GM21723 (cell line): Measurements from ENCODE around the gene DBP.

Experiments used
- ATAC-seq: cut with Tn5 transposase; IDR thresholded peaks from one replicate; pipeline ENCODE4 v1.9.1; 2021; ENCODE audit warnings: mild to moderate bottlenecking, moderate library complexity; ENCODE audit not compliant: unreplicated experiment

DBP gene

GRCh38 chr19:48613852-48614435 lies 23.2 kb downstream of the DBP start:
- no peak for ATAC-seq

DNA sequence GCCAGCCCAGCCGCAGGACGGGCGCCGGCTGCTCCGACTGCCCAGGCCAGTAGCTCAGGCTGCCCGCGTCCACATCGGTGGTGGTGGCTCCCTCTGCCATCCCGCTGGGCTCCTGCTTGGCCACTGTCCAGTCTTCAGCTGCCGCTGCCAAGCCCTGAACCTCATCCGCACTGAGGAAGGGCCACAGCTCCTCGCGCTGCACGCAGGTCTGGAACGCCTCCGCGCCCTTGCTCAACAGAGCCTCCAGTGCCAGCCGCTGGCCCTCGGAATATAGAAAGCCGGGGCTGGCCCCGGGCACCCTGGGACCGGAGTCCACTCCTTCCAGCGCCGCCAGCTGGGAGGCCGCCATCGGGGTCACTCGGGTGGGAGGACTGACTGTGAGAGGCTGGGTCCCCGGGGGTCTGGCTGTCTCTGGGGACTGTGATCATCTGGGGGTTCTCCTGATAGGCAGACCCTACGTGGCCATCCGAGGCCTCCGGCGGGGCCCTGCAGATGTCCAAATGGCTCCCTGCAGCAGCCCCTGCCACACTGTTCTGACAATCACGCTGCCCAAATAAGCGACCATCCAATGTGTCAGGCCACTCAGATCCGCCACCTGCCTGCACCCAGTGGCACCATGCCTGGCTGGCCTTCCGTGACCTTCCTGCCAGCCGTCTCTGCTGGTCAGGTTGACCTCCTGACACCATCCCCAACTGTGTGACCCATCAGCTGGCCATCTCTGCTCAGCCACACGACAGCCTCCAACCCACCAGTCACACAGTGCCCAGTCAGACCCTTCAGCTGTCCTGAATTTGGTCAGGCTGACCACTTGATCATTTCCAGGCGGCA lies 23.9 kb downstream of the DBP start:
- no peak for ATAC-seq

- no peak for ATAC-seq
Measured at GRCh38 chr19:48611872-48612271, 25.3 kb downstream of the DBP start.

DNA sequence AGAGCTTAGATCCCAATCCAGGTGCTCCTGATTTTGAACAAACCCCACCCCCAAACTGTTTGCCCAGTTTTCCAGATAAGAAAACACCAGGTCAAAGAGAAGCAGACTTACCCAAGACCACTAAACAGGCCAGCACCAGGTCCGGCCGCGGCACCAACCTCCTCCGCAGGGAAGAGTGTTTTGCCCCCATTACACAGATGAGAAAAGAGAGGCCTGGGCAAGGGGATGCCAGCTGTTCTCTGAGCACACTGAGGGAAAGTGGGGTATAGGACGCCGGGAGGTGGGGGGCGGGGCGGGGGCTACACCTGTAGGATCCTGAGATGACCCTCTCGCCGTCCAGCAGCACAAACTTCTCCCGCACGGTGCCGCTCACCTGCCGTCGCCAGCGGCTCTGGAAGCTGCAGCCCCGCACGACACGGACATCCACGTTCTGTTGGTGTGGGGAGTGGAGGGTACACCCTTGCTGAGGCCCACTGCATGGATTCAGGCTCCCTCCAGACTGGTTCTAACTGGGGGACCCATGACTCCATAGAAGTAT lies 27.5 kb downstream of the DBP start:
- ATAC-seq = no peak

GRCh38 chr19:48608798-48609263 lies 28.3 kb downstream of the DBP start:
- no peak for ATAC-seq

DNA sequence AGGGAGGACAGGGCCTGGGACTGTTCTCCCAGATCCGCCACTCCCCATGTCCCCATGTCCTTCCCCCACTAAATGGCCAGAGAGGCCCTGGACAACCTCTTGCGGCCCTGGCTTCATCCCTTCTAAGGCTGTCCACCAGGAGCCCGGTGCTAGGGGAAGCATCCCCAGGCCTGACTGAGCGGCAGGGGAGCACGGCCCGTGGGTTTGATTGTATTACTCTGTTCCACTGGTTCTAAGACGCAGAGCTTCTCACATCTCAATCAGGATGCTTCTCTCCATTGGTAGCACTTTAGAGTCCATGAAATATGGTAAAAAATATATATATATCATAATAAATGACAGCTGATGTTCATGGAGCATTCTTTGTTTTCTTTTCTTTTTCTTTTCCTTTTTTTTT lies 29.8 kb downstream of the DBP start:
- ATAC-seq = no peak

GRCh38 chr19:48606463-48607358 lies 30.5 kb downstream of the DBP start, which contains the start of gene SPACA4:
SPACA4 (plus strand) TSS chr19:48606742; CDS start chr19:48606979, 237 bp downstream.
- ATAC-seq = no peak

GRCh38 chr19:48603850-48604249 lies 33.3 kb downstream of the DBP start:
- ATAC-seq = no peak

- ATAC-seq = no peak
Measured at GRCh38 chr19:48603449-48603848, 33.7 kb downstream of the DBP start.

- no peak for ATAC-seq
Measured at GRCh38 chr19:48603001-48603400, 34.2 kb downstream of the DBP start.

- ATAC-seq = no peak
Measured at GRCh38 chr19:48600679-48601417, 36.3 kb downstream of the DBP start.

DNA sequence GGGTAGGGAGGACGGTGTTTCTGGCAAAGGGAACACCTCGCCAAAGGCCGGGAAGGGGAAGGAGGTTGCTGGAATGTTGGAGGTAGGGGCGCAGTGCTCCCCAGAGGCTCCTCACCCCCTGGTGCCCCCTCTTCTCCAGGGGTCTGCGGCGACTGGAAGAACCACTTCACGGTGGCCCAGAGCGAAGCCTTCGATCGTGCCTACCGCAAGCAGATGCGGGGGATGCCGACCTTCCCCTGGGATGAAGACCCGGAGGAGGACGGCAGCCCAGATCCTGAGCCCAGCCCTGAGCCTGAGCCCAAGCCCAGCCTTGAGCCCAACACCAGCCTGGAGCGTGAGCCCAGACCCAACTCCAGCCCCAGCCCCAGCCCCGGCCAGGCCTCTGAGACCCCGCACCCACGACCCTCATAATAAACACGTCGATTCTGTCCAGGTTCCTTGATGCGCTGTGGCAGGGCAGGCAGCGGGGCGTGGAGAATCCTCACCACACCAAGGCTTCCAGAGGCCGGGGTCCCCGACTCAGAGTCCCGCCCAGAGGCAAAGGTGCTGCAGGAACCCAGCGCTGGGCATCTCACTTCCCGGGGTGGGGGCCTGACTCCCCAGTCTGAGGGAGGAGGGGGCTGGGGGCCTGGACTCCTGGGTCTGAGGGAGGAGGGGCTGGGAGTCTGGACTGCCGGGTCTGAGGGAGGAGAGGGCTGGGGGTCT lies 38.0 kb downstream of the DBP start:
- no peak for ATAC-seq

GRCh38 chr19:48596679-48597465 lies 40.3 kb downstream of the DBP start:
- ATAC-seq = no peak

DNA sequence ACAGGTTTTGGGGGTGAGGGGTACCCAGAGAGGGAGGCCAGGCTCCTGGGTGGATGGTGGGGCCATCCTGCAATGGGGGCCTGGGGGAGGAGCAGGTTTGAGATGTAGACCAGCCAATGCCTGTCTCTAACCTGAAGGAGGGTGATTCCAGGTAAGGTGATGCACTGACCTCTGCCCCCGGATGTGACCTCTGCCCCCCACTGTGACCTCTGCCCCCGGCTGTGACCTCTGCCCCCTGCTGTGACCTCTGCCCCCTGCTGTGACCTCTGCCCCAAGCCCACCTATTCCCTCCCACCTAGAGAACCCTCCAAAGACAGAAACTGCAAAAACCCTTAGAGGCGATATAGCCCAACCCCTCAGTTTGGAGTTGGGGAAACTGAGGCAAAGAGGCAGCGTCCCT lies 40.9 kb downstream of the DBP start:
- no peak for ATAC-seq

DNA sequence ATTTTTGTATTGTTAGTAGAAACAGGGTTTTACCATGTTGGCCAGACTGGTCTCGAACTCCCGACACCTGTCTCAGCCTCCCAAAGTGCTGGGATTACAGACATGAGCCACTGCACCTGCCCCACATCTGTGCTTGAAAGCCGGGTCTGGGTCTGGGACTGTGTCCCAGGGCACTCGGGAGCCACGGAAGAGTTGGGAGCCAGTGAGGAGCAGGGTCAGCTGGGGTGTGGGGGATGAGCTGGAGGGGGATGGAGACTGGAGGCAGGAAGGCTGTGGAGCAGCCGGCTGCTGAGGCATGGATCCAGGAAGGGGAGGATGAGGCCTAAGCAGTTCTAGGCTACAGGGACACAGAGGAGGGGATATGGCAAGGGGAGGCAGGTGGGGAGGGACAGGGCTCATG lies 41.3 kb downstream of the DBP start:
- no peak for ATAC-seq

DNA sequence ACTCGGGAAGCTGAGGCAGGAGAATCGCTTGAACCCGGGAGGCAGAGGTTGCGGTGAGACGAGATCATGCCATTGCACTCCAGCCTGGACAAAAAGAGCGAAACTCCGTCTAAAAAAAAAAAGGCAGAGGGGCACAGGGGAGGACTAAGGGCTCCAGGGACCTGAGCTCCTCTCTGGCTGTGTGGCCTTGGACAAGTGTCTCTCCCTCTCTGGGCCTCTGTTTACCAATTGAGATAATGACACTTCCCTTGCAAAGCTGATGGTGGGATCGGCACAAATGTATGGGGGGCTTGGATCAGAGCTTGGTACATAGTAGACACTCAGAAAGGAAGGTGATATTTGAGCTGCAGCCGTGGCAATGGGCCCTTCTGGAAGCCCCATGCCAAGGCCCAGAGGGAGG lies 42.0 kb downstream of the DBP start:
- no peak for ATAC-seq

GRCh38 chr19:48591021-48591420 lies 46.2 kb downstream of the DBP start:
- no peak for ATAC-seq

DNA sequence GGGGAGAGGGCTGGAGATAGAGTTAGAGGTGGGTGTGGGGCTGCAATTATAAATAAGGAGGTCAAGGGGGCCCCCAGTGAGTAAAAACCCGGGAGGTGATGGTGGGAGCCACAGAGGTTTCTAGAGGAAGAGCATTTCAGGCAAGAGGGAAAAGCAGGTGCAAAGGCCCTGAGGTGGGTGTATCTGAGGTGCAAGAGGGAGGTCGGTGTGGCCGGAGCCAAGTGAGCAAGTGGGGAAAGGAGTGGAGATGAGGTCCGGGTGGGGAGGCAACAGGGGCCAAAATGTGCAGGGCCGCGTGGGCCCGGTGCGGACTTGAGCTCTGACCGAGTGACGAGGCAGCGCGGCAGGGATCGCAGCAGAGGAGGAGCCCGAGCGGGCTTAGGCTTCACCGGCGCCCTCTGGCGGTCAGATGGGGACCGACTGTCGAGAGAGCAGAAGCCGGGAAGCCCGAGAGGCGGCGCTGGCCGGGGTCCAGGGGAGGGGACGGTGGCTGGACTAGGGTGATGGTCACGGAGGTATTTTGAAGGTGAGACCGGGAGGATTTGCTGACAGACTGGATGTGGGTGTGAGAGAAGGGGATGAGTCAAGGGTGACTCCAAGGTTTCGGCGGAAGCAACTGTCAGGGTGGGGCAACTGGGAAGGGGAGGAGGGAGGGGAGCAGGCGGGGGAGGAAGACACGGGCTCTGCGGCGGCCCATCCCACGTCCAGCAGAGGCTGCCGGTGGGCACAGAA lies 48.3 kb downstream of the DBP start:
- no peak for ATAC-seq
